PFSK-1 (cell line): ENCODE results near the gene FAM111A.

ENCODE experiments used
- FOXP2 ChIP-seq: optimal IDR thresholded peaks from 2 replicates; pipeline ENCODE3; 2011; ENCODE audit warnings: borderline replicate concordance, control low read depth, inconsistent platforms; ENCODE audit not compliant: insufficient read depth; ENCODE audit errors: extremely low read length, extremely low read depth
- POLR2AphosphoS5 ChIP-seq: IDR thresholded peaks from 2 replicates; pipeline ENCODE4 v1.6.1; 2012; ENCODE audit warnings: low read depth, mild to moderate bottlenecking, control low read depth, low read length, moderate library complexity
- REST ChIP-seq, 2 experiments: IDR thresholded peaks; 2 replicates each; pipeline versions ENCODE4 v1.6.1 to v1.8.0; 2011 to 2012; ENCODE audit warnings: low read depth in 2 of 2, low read length in 2 of 2, control low read depth in 1 of 2, inconsistent platforms in 1 of 2, mild to moderate bottlenecking in 1 of 2, moderate library complexity in 1 of 2; ENCODE audit not compliant: insufficient read depth in 1 of 2
- SIN3A ChIP-seq: IDR thresholded peaks from 2 replicates; pipeline ENCODE4 v1.6.1; 2012; ENCODE audit warnings: mild to moderate bottlenecking, low read length, moderate library complexity, borderline replicate concordance; ENCODE audit not compliant: insufficient read depth
- TAF1 ChIP-seq: IDR thresholded peaks from 2 replicates; pipeline ENCODE4 v1.6.1; 2012; ENCODE audit warnings: low read length, control low read depth, borderline replicate concordance; ENCODE audit not compliant: insufficient read depth

The FAM111A gene

GRCh38 chr11:59172345-59173079 lies 29.9 kb downstream of the FAM111A start:
- TF ChIP-seq REST (IDR thresholded peaks at IDR 0.05; ENCODE audit: insufficient read depth in 1 of 2, low read depth in 2 of 2, low read length in 2 of 2) (no peak), TAF1 (no peak), POLR2AphosphoS5 (no peak), FOXP2 (no peak), SIN3A (no peak)

DNA sequence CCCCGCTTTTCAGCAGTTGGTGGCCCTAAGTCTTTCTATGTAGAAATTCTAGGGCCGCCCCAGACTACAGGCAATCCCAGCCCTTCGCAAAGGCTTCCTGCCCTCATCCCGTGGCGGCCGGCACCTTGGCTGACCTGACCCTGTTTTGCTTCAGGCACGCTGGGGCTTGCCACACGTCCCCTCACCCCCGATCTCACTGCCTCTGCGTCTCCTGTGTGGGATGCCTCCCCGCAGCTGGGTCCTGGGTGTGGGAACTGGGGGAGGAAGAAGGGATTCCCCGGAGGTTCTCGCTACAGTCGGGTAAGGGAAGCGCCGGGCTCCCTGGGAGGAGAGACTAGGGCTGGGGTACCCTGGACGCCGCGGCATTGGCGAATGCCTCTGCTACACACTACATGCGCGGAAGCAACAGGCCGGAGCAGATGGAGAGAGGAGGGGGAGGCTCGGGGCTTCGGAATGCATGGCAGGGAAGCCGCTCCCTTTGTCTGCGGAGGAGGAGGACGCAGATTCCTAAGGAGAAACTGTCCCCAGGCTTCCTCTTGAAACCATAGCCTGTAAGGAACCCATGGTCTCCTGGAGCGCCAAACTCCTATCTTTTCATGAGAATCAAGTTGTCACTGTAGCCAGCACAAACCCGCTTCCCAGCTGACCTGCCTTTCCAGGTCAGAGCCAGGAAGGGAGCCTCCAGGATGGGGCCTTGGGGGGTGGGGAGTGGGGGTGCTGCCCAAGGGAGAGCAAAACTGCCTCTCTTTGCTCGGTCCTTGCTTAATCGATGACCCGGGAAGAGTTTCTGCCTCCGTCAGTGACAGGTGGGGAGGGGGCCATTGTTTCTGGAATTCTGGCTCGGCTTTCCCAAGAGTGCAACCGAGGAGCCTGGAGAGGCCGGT lies 30.7 kb downstream of the FAM111A start:
- no peak for TF ChIP-seq FOXP2
- no peak for TF ChIP-seq TAF1
- TF ChIP-seq POLR2AphosphoS5 = no peak
- TF ChIP-seq REST (IDR thresholded peaks at IDR 0.05; ENCODE audit: insufficient read depth in 1 of 2, low read depth in 2 of 2, low read length in 2 of 2) = no peak
- TF ChIP-seq SIN3A = no peak

- no peak for TF ChIP-seq SIN3A
- TF ChIP-seq FOXP2 = no peak
Observed at GRCh38 chr11:59173964-59174663, 31.5 kb downstream of the FAM111A start.

GRCh38 chr11:59174664-59175033 lies 32.0 kb downstream of the FAM111A start:
- TF ChIP-seq FOXP2 = no peak
- no peak for TF ChIP-seq SIN3A
- no peak for TF ChIP-seq POLR2AphosphoS5
- TF ChIP-seq REST (IDR thresholded peaks at IDR 0.05; ENCODE audit: insufficient read depth in 1 of 2, low read depth in 2 of 2, low read length in 2 of 2) = no peak
- no peak for TF ChIP-seq TAF1

DNA sequence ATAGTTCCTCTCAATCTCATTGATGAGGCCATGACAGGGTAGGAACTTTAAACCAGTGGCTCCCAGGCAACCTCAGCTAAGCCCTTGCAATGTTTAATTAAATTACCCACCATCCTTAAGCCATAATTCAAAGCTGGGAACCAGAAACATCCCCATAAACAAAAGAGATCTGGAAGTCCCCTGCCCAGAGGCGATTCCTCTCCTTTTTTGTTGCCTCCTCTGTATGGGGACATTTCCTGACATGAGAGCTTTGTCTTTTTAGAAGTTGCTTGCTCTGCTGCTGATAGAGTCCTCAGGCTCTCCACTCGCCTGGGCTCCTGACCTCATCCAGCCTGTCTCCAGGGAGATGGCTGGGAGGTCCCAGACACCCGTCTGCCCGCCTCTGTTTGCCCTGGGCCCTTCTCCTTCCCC lies 32.4 kb downstream of the FAM111A start:
- no peak for TF ChIP-seq FOXP2

DNA sequence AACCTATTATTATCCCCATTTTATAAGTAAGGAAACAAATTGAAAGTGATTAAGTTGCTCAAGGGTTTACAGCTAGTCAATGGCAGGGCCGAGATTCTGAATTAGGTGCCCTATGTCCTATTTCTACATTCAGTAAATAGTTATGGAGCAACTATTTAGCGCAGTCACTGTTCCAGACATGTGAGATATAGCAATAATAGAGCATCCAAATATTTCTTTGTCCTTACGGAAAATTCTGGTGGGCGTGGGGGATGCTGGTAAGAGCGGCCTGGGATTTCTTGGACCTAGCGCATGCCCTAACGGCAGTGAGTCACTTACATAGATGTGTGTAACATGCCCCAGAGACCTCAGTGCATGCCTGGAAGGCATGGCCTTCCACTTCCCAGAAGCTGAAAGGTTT lies 33.7 kb downstream of the FAM111A start:
- TF ChIP-seq FOXP2 (no peak), SIN3A (no peak), REST (IDR thresholded peaks at IDR 0.05; ENCODE audit: insufficient read depth in 1 of 2, low read depth in 2 of 2, low read length in 2 of 2) (no peak), POLR2AphosphoS5 (no peak), TAF1 (no peak)
